IMR-90 (cell line): ENCODE measurements around the gene IFT25.

ENCODE experiments used
- RFX5 ChIP-seq: IDR thresholded peaks from 2 replicates; pipeline ENCODE4 v1.8.0; 2012; ENCODE audit warnings: low read depth, mild to moderate bottlenecking, low read length, moderate library complexity
- TF ChIP-seq, protein P1 (sequence below): conservative IDR thresholded peaks from 2 replicates; pipeline ENCODE4 v1.5.1; 2012; ENCODE audit warnings: mild to moderate bottlenecking, low read depth, low read length, improper control_type of control experiment

DNA sequence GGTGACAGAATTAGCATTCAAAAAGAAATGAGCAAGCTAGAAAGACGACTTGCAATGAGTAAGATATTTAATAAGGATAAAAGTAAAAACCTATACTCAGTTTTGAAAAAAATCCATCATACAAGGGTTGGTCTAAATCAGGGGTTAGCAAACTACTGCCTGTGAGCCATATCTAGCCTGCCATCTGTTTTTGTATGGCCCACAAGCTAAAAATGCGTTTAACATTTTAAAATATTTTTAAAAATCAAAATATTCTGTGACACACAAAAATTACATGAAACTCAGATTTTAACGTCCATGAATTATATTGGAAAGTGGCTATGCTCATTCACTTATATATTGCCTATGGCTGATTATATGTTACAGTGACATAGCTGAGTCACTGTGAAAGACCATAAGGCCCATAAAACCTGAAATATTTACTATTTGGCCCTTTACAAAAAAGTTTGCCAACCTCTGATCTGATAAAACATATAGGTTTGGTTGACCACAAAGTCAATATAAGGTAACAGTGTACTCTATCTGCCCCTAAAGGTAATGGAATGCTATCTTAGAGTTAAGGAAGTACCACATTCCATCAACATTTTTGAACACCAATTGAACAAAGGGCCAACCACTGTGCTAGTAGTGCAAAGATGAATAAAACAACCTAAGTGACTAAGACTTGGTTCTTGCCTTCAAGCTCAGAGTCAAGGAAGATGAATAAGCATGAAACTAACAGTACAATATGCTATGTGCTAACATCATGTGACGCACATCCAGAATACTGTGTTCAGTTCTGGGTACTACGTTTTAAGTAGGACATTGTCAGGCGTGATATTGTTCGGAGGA is 3.2 kb downstream of the IFT25 start:
- TF ChIP-seq, protein P1, sequence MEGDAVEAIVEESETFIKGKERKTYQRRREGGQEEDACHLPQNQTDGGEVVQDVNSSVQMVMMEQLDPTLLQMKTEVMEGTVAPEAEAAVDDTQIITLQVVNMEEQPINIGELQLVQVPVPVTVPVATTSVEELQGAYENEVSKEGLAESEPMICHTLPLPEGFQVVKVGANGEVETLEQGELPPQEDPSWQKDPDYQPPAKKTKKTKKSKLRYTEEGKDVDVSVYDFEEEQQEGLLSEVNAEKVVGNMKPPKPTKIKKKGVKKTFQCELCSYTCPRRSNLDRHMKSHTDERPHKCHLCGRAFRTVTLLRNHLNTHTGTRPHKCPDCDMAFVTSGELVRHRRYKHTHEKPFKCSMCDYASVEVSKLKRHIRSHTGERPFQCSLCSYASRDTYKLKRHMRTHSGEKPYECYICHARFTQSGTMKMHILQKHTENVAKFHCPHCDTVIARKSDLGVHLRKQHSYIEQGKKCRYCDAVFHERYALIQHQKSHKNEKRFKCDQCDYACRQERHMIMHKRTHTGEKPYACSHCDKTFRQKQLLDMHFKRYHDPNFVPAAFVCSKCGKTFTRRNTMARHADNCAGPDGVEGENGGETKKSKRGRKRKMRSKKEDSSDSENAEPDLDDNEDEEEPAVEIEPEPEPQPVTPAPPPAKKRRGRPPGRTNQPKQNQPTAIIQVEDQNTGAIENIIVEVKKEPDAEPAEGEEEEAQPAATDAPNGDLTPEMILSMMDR = no peak
- no peak for TF ChIP-seq RFX5
